GOT3 (cell line): ENCODE results near the gene TLCD3B.

Source experiments
- DNase-seq: peaks from one replicate; lab custom pipeline; 2025; ENCODE audit warnings: mixed read lengths; lab: John Stamatoyannopoulos, UW

Gene TLCD3B

GRCh38 chr16:30004811-30005242 is 26.2 kb downstream of the TLCD3B start:
- DNase-seq = no peak

DNA sequence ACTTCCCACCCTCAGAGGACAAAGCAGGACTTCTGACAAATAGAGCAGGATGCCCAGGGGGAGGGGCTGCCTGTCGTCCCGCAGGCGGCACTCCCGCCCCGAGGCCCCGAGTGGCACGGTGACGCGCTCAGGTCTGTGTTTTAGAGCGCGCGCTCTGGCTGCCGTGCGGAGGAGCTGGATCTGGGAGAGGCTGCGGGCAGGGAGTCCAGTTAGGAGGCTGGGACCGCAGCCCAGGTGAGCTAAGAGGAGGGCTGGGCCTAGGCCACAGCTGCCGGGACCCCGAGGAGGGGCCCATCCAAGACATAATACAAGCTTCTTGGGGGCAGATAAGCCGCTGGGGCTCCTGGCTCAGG is 26.7 kb downstream of the TLCD3B start:
- no peak for DNase-seq

GRCh38 chr16:30003670-30004423 is 27.2 kb downstream of the TLCD3B start:
- DNase-seq = no peak

GRCh38 chr16:30002614-30003346 is 28.3 kb downstream of the TLCD3B start:
- DNase-seq = no peak

DNA sequence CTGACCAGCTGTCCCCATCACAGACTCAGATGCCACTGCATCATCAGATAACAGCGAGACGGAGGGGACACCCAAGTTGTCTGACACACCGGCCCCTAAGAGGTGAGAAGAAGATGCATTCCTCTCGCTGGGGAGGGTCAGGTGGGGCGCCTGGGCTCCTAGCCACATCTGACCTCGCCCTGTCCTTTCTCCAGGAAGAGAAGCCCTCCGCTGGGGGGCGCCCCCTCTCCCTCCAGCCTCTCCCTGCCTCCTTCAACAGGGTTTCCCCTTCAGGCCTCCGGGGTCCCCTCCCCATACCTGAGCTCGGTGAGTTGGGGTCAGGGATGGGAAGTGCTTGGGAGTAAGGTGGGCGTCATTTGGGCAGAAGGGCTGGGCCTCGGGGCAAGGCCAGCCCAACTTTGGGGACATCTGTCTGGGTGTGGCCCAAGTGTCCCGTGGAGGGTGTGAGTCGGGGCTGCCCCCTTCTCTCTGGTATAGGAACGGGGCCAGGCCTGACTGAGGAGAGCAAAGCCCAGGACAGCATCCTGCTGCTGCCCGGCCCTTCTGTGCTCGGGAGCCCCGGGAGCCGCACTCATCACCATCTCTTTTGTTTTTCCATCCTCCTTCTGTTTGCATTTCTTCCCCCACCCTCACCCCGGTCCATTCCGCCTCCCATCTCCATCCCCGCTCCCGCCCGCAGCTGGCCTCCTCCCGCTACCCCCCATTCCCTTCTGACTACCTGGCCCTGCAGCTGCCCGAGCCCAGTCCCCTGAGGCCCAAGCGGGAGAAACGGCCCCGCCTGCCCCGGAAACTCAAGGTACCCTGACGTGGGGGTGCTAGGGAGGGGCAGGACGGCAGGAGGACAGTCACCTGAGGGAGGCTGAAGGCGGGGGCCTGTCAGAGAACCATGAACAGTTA is 30.1 kb downstream of the TLCD3B start:
- DNase-seq = no peak

- DNase-seq = no peak
These were observed 31.5 kb downstream of the TLCD3B start for GRCh38 chr16:29999605-30000004.

- no peak for DNase-seq
These were observed 34.3 kb downstream of the TLCD3B start for GRCh38 chr16:29996766-29997250.

DNA sequence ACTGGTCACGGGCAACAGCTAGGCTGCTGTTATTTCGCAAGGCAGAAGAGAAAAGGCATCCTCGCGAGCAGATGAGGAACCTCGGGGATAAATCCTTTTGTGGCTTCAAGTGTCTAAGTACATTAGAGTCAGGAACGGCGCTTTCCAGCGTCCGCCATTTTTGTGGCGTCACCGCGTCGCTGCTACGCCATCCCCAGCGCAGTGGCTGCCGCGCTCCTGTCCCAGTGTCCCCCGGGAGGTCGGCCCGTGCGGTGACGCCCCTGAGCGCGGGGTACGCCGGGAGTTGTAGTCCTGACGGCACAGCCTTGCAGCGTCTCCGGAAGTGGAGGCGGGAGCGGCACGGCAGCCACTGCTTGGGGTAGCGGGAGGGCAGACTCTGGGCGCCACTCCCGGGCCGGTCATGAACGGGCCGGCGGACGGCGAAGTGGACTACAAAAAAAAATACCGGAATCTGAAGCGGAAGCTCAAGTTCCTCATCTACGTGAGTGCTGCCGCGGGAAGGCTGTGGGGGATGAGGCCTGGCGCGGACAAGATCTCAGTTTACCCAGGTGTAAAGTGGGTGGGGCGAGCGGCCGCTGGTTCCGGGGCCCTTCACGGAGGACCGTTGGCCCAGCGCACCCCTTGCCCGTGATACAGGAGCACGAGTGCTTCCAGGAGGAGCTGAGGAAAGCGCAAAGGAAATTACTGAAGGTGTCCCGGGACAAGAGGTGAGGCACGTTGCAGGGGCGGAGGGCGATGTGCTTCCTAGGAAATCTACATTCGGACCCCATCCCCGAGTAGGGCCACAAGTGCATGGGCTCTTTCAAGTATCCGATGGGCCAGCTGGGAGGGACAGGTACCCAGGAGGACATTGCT is 34.9 kb downstream of the TLCD3B start, which contains the start of gene INO80E:
INO80E (plus strand) TSS at position 331 of the 855 bp plus-strand sequence; CDS start at position 401, 70 bp downstream.
- DNase-seq = peak; percentile 90

DNA sequence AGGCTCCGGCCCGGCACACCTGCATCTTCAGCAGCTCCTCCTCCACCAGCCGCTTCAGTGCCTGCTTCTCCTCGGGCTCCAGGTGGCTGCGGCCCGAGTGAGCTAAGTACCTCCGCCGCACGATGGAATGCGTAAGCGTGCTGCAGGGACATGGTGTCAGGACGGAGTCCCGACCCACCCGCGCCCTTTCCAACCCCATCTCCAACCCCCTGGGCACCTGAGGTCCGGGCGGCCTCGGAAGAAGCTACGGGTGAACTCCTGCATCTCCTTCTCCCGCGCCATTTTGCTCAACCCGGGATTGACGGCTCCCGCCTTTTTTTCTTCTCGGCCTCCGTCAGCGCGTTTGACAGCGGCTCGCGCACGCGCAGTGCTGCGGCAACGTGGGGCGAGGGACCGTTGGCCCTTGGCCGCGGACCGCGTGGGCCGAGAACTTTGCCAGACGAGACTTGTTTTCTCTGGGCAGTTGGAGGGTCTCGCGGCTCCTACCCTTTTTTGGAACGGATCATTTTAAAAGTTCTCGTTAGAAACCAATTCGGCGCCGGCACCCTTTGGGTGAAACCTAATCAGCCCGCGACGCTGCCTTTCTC is 35.7 kb downstream of the TLCD3B start, which contains the start of gene HIRIP3:
HIRIP3 (minus strand) TSS at position 294 of the 587 bp plus-strand sequence; CDS start at position 282, 12 bp downstream.
- DNase-seq = peak; percentile 60

- DNase-seq = peak; percentile 16
These were observed 36.3 kb downstream of the TLCD3B start for GRCh38 chr16:29994600-29995323.

DNA sequence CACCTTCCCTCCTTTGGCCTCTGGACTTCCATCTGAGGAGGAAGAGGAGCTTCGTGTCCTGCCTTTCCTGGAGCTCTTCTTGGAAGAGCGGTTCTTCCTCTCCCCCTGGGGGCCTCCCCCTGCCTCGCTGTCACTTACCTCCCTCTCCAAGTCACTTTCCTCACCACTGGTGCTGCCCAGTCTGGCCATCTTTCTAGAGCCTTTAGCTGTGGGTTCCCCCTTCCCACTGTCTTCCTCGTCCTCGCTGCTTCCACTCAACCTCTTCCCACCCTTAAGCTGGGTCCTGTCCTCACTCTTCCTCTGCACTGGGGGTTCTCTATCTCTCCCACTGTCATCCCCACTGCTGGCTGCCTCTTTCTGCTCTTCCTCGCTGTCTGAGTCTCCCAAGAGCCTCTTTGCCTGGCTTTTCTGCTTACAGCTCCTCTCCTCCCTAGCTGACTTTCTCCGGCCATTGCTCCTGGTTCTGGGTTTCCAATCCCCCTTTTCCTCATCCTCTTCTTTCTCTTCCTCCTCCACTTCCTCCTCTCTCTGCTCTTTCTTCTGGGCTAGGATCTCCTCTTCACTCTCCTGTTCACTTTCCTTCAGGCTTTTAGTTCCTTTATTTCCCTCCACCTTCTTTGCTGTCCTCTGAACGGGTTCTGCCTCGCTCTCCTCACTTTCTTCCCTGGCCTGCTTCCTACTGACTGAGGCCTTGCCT is 37.0 kb downstream of the TLCD3B start:
- DNase-seq = no peak

DNA sequence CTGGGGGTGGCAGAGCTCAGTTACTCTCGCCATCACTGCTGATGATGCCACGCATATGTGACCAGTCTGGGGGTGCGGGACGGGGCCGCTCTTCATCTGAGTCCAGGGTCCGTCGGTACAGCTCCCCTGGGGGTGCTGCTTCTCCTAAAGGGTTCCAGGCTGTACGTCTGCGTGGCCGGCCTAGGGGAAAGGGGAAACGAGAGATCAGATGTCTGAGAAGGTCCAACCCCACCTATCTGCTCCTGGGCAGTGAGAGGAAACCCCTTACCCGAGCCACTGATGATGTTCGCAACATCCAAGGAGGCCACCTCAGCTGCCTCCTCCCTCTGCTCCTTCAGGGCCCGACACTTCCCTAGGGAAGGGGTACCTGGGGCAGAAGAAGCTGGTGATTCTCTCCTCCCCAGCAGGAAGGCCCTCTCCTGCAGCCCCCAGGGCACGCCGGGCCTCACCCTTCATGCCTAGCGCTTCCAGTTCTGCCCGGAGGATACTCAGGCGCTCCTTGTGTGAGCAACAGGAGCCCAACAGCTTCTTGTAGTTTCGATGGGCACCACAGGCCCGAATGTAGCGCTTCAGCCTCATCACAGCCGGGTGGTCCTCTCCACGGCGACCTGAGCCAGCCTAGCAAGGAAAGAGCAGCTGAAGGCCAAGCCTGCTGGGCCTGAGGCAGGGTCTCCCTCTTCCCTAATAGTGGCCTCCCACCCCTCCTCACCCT is 37.7 kb downstream of the TLCD3B start:
- no peak for DNase-seq

DNA sequence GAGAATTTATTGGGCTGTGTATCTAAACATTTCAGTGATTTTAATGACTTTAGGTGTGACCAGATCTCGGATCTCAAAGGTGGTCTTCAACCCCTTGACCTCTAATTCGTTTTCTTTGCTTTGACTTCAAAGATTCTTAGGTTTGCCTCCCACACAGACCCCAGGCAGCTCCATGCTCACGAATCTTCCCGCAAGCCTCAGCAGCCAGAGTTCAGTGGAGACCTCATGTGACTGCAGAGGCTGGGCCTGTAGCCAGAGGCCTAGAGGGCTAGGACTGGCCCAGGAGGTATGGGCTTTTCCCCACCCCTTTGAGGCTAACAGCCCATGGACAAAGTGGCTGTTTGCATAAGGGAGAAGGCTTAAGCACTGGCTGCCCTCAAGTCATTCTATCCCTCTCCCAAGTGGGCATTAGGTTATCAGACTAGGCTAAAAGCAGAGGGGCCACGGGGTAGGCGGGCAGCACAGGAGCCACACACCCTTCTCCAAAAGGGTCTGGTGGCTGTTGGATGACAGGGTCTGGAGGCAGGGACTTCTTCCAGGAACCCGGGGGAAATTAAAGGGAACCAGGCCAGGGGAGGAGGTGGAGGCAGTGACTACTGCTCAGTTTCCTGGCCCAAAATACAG is 38.6 kb downstream of the TLCD3B start:
- no peak for DNase-seq

DNA sequence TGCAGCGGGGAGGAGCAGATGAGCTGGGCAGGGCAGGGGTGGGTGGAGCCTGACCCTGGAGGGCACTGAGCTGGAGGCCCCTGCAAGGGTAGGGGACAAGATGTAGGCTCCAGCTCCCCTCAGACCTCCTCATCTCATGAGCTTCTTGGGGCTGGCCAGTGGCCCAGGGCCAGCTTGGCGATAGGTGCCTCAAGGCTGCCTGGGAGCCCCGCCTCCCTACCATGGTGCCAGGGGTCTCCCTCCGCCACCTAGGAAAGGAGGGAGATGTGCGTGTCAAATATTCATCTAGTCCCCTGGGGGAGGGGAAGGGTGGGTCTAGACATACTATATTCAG is 39.5 kb downstream of the TLCD3B start:
- DNase-seq = no peak

DNA sequence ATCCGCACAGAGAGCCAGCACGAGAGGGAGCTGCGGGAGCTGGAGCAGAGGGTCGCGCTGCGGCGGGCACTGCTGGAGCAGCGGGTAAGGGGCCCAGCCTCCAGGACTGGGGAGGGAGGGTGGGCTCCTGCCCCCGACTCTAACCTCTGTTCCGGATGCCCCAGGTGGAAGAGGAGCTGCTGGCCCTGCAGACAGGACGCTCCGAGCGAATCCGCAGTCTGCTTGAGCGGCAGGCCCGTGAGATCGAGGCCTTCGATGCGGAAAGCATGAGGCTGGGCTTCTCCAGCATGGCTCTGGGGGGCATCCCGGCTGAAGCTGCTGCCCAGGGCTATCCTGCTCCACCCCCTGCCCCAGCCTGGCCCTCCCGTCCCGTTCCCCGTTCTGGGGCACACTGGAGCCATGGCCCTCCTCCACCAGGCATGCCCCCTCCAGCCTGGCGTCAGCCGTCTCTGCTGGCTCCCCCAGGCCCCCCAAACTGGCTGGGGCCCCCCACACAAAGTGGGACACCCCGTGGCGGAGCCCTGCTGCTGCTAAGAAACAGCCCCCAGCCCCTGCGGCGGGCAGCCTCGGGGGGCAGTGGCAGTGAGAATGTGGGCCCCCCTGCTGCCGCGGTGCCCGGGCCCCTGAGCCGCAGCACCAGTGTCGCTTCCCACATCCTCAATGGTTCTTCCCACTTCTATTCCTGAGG is 40.0 kb downstream of the TLCD3B start:
- DNase-seq = no peak

- DNase-seq = no peak
These were observed 41.0 kb downstream of the TLCD3B start for GRCh38 chr16:29990034-29990433.

DNA sequence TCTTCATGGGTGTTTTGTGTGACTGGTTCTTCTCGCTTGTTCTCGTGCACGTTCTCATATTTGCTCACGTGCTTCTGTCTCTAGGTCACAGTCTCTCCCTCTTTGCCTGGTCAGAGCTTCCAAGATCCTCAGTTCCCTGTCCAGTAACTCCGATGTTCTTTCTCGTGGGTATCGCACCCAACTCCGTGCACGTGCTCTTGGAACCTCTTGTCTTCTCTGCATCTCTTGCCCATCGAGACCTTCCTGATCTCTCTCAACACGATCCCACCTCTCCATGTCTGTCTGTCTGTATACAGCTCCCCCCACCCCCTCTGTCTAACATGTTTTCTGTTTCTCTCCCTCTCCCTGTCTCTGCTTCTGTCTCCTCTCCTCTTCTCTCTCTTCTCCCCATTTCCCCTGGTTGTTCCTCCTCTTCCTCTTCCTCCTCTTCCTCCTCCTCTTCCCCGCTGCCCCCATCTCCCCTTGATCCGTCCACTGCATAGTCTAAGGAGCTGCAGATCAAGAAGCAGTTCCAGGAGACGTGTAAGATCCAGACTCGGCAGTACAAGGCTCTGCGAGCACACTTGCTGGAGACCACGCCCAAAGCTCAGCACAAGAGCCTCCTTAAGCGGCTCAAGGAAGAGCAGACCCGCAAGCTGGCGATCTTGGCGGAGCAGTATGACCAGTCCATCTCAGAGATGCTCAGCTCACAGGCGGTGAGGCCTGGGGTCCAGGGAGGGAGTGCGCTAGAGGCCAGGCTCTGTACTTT is 41.8 kb downstream of the TLCD3B start:
- DNase-seq = no peak
